Skeletal muscle cell (primary cell): ENCODE data around the gene PAK6.

Experiments
- DNase-seq: peaks from one replicate; pipeline ENCODE4 v3.0.0-alpha.2; 2010; ENCODE audit warnings: low read depth
- H3K4me3 ChIP-seq: 2 replicates; pipeline ENCODE4 v1.5.1; 2011; ENCODE audit warnings: low read depth, mild to moderate bottlenecking, control low read depth, low read length, moderate library complexity

Gene PAK6

GRCh38 chr15:40286061-40286532 is 47.2 kb downstream of the PAK6 start:
- DNase-seq, result no peak
- H3K4me3 ChIP-seq, result no peak overlapping the region

GRCh38 chr15:40286794-40287193 is 47.9 kb downstream of the PAK6 start:
- no peak for DNase-seq
- H3K4me3 ChIP-seq, result no peak overlapping the region

- no peak overlapping the region for H3K4me3 ChIP-seq
- no peak for DNase-seq
Observed at GRCh38 chr15:40287505-40287904, 48.6 kb downstream of the PAK6 start.

- DNase-seq, result no peak
- no peak overlapping the region for H3K4me3 ChIP-seq
Observed at GRCh38 chr15:40287968-40288367, 49.1 kb downstream of the PAK6 start.

- no peak overlapping the region for H3K4me3 ChIP-seq
- no peak for DNase-seq
Observed at GRCh38 chr15:40289140-40289775, 50.4 kb downstream of the PAK6 start.

- DNase-seq, result no peak
Observed at GRCh38 chr15:40290545-40290917, 51.7 kb downstream of the PAK6 start.

GRCh38 chr15:40290918-40291574 is 52.2 kb downstream of the PAK6 start:
- H3K4me3 ChIP-seq, result peak overlapping the region; percentile 47
- no peak for DNase-seq

More at GRCh38 chr15:40290545-40290917, 51.7 kb downstream of the PAK6 start:
- H3K4me3 ChIP-seq, result no peak overlapping the region

GRCh38 chr15:40292246-40292645 is 53.4 kb downstream of the PAK6 start:
- no peak for DNase-seq

GRCh38 chr15:40293006-40293405 is 54.1 kb downstream of the PAK6 start:
- H3K4me3 ChIP-seq, result no peak overlapping the region
- no peak for DNase-seq

More at GRCh38 chr15:40292246-40292645, 53.4 kb downstream of the PAK6 start:
- no peak overlapping the region for H3K4me3 ChIP-seq

GRCh38 chr15:40293905-40294895 is 55.3 kb downstream of the PAK6 start:
- no peak overlapping the region for H3K4me3 ChIP-seq
- no peak for DNase-seq

- no peak overlapping the region for H3K4me3 ChIP-seq
- no peak for DNase-seq
Observed at GRCh38 chr15:40295297-40295696, 56.4 kb downstream of the PAK6 start.

- DNase-seq, result no peak
- no peak overlapping the region for H3K4me3 ChIP-seq
Observed at GRCh38 chr15:40295877-40296560, 57.2 kb downstream of the PAK6 start.

- no peak overlapping the region for H3K4me3 ChIP-seq
- no peak for DNase-seq
Observed at GRCh38 chr15:40296561-40297230, 57.8 kb downstream of the PAK6 start.

GRCh38 chr15:40297356-40297755 is 58.5 kb downstream of the PAK6 start:
- no peak for DNase-seq

GRCh38 chr15:40298216-40298935 is 59.5 kb downstream of the PAK6 start:
- H3K4me3 ChIP-seq, result no peak overlapping the region
- DNase-seq, result no peak

More at GRCh38 chr15:40297356-40297755, 58.5 kb downstream of the PAK6 start:
- H3K4me3 ChIP-seq, result no peak overlapping the region

- no peak overlapping the region for H3K4me3 ChIP-seq
- DNase-seq, result no peak
Observed at GRCh38 chr15:40300367-40300766, 61.5 kb downstream of the PAK6 start.

- H3K4me3 ChIP-seq, result no peak overlapping the region
- no peak for DNase-seq
Observed at GRCh38 chr15:40300771-40301170, 61.9 kb downstream of the PAK6 start.

- DNase-seq, result no peak
- no peak overlapping the region for H3K4me3 ChIP-seq
Observed at GRCh38 chr15:40301467-40302179, 62.8 kb downstream of the PAK6 start.
